ENCODE data around the gene ZFP91.

DNA sequence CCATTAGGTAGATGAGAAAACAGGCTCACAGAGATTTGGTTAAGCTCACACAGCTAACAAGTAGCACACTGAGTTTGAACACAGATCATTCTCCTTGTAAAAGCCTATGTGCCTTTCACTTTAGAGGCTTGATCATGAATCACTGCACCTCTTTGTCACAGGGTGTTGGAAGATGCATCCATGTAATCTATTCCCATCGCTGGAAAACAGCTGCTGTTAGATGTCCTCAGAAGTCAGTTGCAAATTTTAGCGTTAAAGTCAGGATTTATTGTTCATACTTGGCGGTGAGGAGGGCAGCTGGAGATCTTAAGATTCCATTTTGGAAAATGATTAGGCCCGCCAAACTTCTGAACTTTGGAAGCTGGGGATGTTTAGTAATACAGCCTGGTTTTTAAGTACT, 46.2 kb downstream of the ZFP91 start:
- TF ChIP-seq, protein P1, sequence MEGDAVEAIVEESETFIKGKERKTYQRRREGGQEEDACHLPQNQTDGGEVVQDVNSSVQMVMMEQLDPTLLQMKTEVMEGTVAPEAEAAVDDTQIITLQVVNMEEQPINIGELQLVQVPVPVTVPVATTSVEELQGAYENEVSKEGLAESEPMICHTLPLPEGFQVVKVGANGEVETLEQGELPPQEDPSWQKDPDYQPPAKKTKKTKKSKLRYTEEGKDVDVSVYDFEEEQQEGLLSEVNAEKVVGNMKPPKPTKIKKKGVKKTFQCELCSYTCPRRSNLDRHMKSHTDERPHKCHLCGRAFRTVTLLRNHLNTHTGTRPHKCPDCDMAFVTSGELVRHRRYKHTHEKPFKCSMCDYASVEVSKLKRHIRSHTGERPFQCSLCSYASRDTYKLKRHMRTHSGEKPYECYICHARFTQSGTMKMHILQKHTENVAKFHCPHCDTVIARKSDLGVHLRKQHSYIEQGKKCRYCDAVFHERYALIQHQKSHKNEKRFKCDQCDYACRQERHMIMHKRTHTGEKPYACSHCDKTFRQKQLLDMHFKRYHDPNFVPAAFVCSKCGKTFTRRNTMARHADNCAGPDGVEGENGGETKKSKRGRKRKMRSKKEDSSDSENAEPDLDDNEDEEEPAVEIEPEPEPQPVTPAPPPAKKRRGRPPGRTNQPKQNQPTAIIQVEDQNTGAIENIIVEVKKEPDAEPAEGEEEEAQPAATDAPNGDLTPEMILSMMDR (conservative IDR thresholded peaks at IDR 0.05; ENCODE audit: low read depth, low read length) = no peak
- no peak for TF ChIP-seq EZH2 (IDR thresholded peaks at IDR 0.05; ENCODE audit: borderline replicate concordance, low read depth, low read length, poor library complexity, severe bottlenecking)
